Measurements from ENCODE around the gene POTEF. TPM values are rescaled to one million over a fixed set of nuclear protein-coding genes. Genes with fewer than 3 reads are reported as not detected.
"Not testable (repeated sequence)": the region's sequence is repeated elsewhere in the genome, so short reads cannot be mapped to it uniquely, and the experiment has no call there.

POTEF gene
- total RNA-seq, 2 experiments from 2014 or later, result not detected

- intact Hi-C loops (cut with micrococcal nuclease), result not testable (repeated sequence)
Observed at GRCh38 chr2:130038265-130038603, 90.8 kb downstream of the POTEF start.

GRCh38 chr2:130025931-130026330, 103.1 kb downstream of the POTEF start:
- H3K27ac Mint-ChIP-seq; H3K4me1 Mint-ChIP-seq (ENCODE audit: low read depth); H3K4me3 Mint-ChIP-seq; H3K9me3 Mint-ChIP-seq; H3K27me3 Mint-ChIP-seq (ENCODE audit: low read depth); CTCF ChIA-PET; intact Hi-C loops (cut with micrococcal nuclease); H3K36me3 Mint-ChIP-seq (ENCODE audit: low read depth): not testable (repeated sequence)
- peak; percentile 14 for DNase-seq

More at GRCh38 chr2:130038265-130038603, 90.8 kb downstream of the POTEF start:
- CTCF ChIA-PET; H3K4me1 Mint-ChIP-seq (ENCODE audit: low read depth); DNase-seq; H3K36me3 Mint-ChIP-seq (ENCODE audit: low read depth); H3K4me3 Mint-ChIP-seq; H3K9me3 Mint-ChIP-seq; H3K27me3 Mint-ChIP-seq (ENCODE audit: low read depth); H3K27ac Mint-ChIP-seq: not testable (repeated sequence)

Other genes starting within 250 kb of the POTEF start
- gene RAB6C, start 149.6 kb downstream of the POTEF start, total RNA-seq, result not detected
- 1 to 10 TPM; 3.7 to 4.1 TPM for gene CCDC74B, start 15.9 kb upstream of the POTEF start, total RNA-seq
- 10 to 100 TPM; 70.8 to 71.5 TPM for gene SMPD4, start 52.4 kb upstream of the POTEF start, total RNA-seq
- gene MZT2B, start 53.0 kb upstream of the POTEF start, total RNA-seq, result 100 to 1,000 TPM; 408 to 431 TPM
- not detected for gene TUBA3E, start 69.2 kb upstream of the POTEF start, total RNA-seq
- 100 to 1,000 TPM; 120 to 128 TPM for gene IMP4, start 213.7 kb upstream of the POTEF start, total RNA-seq
- gene PTPN18, start 226.8 kb upstream of the POTEF start, total RNA-seq, result 10 to 100 TPM; 24.7 to 25.3 TPM

Measured in activated naive CD4-positive, alpha-beta T cell treated with anti-CD3 and anti-CD28 coated beads for 36 hours (primary cell).